Measurements from ENCODE around the gene PITRM1. TPM values are rescaled to one million over a fixed set of nuclear protein-coding genes. Genes with fewer than 3 reads are reported as not detected.
"Not testable (repeated sequence)": the region's sequence is repeated elsewhere in the genome, so short reads cannot be mapped to it uniquely, and the experiment has no call there.

PITRM1 gene
- polyA plus RNA-seq, 1 donor: 57.9 TPM

GRCh38 chr10:3197348-3198003 lies 24.9 kb upstream of the PITRM1 start:
- no peak overlapping the region for H3K27ac ChIP-seq (ENCODE audit: low read length)
- peaks cover 31% of the 10 kb centered on the region for H3K27me3 ChIP-seq (ENCODE audit: control insufficient read depth, insufficient read depth, low read length)
- H3K36me3 ChIP-seq (ENCODE audit: control insufficient read depth, insufficient read depth, low read length): no peaks in the 10 kb centered on the region
- no CpG with 5 or more reads among the region's 27 CpGs for WGBS (ENCODE audit: insufficient coverage, low lambda C conversion rate)
- H3K9me3 ChIP-seq (ENCODE audit: control insufficient read depth, low read depth, low read length): no peaks in the 10 kb centered on the region
- peaks cover 3% of the 10 kb centered on the region for H3K4me1 ChIP-seq (ENCODE audit: control insufficient read depth, insufficient read depth, low read length)
- H3K4me3 ChIP-seq (ENCODE audit: low read length): no peak overlapping the region
- peak; percentile 60 to 62 for DNase-seq

GRCh38 chr10:3196958-3197347 lies 24.4 kb upstream of the PITRM1 start:
- peaks cover 3% of the 10 kb centered on the region for H3K4me1 ChIP-seq (ENCODE audit: control insufficient read depth, insufficient read depth, low read length)
- H3K27me3 ChIP-seq (ENCODE audit: control insufficient read depth, insufficient read depth, low read length): peaks cover 31% of the 10 kb centered on the region
- DNase-seq: no peak
- H3K36me3 ChIP-seq (ENCODE audit: control insufficient read depth, insufficient read depth, low read length): no peaks in the 10 kb centered on the region
- no peak overlapping the region for H3K27ac ChIP-seq (ENCODE audit: low read length)
- H3K4me3 ChIP-seq (ENCODE audit: low read length): no peak overlapping the region
- WGBS (ENCODE audit: insufficient coverage, low lambda C conversion rate): no CpG with 5 or more reads among the region's 12 CpGs
- no peaks in the 10 kb centered on the region for H3K9me3 ChIP-seq (ENCODE audit: control insufficient read depth, low read depth, low read length)

GRCh38 chr10:3196482-3196881 lies 23.9 kb upstream of the PITRM1 start:
- H3K36me3 ChIP-seq (ENCODE audit: control insufficient read depth, insufficient read depth, low read length): no peaks in the 10 kb centered on the region
- H3K27ac ChIP-seq (ENCODE audit: low read length): no peak overlapping the region
- peaks cover 3% of the 10 kb centered on the region for H3K4me1 ChIP-seq (ENCODE audit: control insufficient read depth, insufficient read depth, low read length)
- DNase-seq: no peak
- H3K9me3 ChIP-seq (ENCODE audit: control insufficient read depth, low read depth, low read length): no peaks in the 10 kb centered on the region
- no peak overlapping the region for H3K4me3 ChIP-seq (ENCODE audit: low read length)
- peaks cover 28% of the 10 kb centered on the region for H3K27me3 ChIP-seq (ENCODE audit: control insufficient read depth, insufficient read depth, low read length)
- 100% methylated on average over 1 of the region's 10 CpGs for WGBS (ENCODE audit: insufficient coverage, low lambda C conversion rate)

GRCh38 chr10:3195726-3196125 lies 23.1 kb upstream of the PITRM1 start:
- Histone ChIP-seq H3K9me3 (ENCODE audit: control insufficient read depth, low read depth, low read length) (no peaks in the 10 kb centered on the region), H3K4me1 (ENCODE audit: control insufficient read depth, insufficient read depth, low read length) (peaks cover 3% of the 10 kb centered on the region), H3K27me3 (ENCODE audit: control insufficient read depth, insufficient read depth, low read length) (peaks cover 31% of the 10 kb centered on the region), H3K27ac (ENCODE audit: low read length) (no peak overlapping the region), H3K36me3 (ENCODE audit: control insufficient read depth, insufficient read depth, low read length) (no peaks in the 10 kb centered on the region), H3K4me3 (ENCODE audit: low read length) (no peak overlapping the region)
- DNase-seq: no peak
- WGBS (ENCODE audit: insufficient coverage, low lambda C conversion rate): no CpG with 5 or more reads among the region's 9 CpGs

- Histone ChIP-seq H3K27me3 (ENCODE audit: control insufficient read depth, insufficient read depth, low read length) (peaks cover 31% of the 10 kb centered on the region), H3K27ac (ENCODE audit: low read length) (no peak overlapping the region), H3K4me3 (ENCODE audit: low read length) (no peak overlapping the region), H3K36me3 (ENCODE audit: control insufficient read depth, insufficient read depth, low read length) (no peaks in the 10 kb centered on the region), H3K9me3 (ENCODE audit: control insufficient read depth, low read depth, low read length) (no peaks in the 10 kb centered on the region), H3K4me1 (ENCODE audit: control insufficient read depth, insufficient read depth, low read length) (peaks cover 3% of the 10 kb centered on the region)
- DNase-seq: no peak
- 80% methylated on average over 1 of the region's 11 CpGs for WGBS (ENCODE audit: insufficient coverage, low lambda C conversion rate)
Observed at GRCh38 chr10:3195286-3195685, 22.7 kb upstream of the PITRM1 start.

GRCh38 chr10:3194871-3195270 lies 22.3 kb upstream of the PITRM1 start:
- H3K9me3 ChIP-seq (ENCODE audit: control insufficient read depth, low read depth, low read length): no peaks in the 10 kb centered on the region
- H3K4me3 ChIP-seq (ENCODE audit: low read length): no peak overlapping the region
- DNase-seq: no peak
- no peaks in the 10 kb centered on the region for H3K36me3 ChIP-seq (ENCODE audit: control insufficient read depth, insufficient read depth, low read length)
- peaks cover 28% of the 10 kb centered on the region for H3K27me3 ChIP-seq (ENCODE audit: control insufficient read depth, insufficient read depth, low read length)
- WGBS (ENCODE audit: insufficient coverage, low lambda C conversion rate): no CpG with 5 or more reads among the region's 4 CpGs
- no peak overlapping the region for H3K27ac ChIP-seq (ENCODE audit: low read length)
- peaks cover 3% of the 10 kb centered on the region for H3K4me1 ChIP-seq (ENCODE audit: control insufficient read depth, insufficient read depth, low read length)

GRCh38 chr10:3193751-3194150 lies 21.2 kb upstream of the PITRM1 start:
- Histone ChIP-seq H3K4me3 (ENCODE audit: low read length) (no peak overlapping the region), H3K27me3 (ENCODE audit: control insufficient read depth, insufficient read depth, low read length) (peaks cover 18% of the 10 kb centered on the region), H3K4me1 (ENCODE audit: control insufficient read depth, insufficient read depth, low read length) (peaks cover 3% of the 10 kb centered on the region), H3K27ac (ENCODE audit: low read length) (no peak overlapping the region), H3K36me3 (ENCODE audit: control insufficient read depth, insufficient read depth, low read length) (no peaks in the 10 kb centered on the region), H3K9me3 (ENCODE audit: control insufficient read depth, low read depth, low read length) (no peaks in the 10 kb centered on the region)
- no peak for DNase-seq
- WGBS (ENCODE audit: insufficient coverage, low lambda C conversion rate): no CpG with 5 or more reads among the region's 6 CpGs

GRCh38 chr10:3192856-3193635 lies 20.5 kb upstream of the PITRM1 start:
- no peaks in the 10 kb centered on the region for H3K9me3 ChIP-seq (ENCODE audit: control insufficient read depth, low read depth, low read length)
- WGBS (ENCODE audit: insufficient coverage, low lambda C conversion rate): 0% methylated on average over 1 of the region's 19 CpGs
- no peak overlapping the region for H3K27ac ChIP-seq (ENCODE audit: low read length)
- H3K36me3 ChIP-seq (ENCODE audit: control insufficient read depth, insufficient read depth, low read length): no peaks in the 10 kb centered on the region
- no peak overlapping the region for H3K4me3 ChIP-seq (ENCODE audit: low read length)
- H3K27me3 ChIP-seq (ENCODE audit: control insufficient read depth, insufficient read depth, low read length): peaks cover 11% of the 10 kb centered on the region
- peaks cover 3% of the 10 kb centered on the region for H3K4me1 ChIP-seq (ENCODE audit: control insufficient read depth, insufficient read depth, low read length)
- peak in 1 of 2 donors; percentile 32 for DNase-seq

- no peak for DNase-seq
- Histone ChIP-seq H3K27me3 (ENCODE audit: control insufficient read depth, insufficient read depth, low read length) (peaks cover 10% of the 10 kb centered on the region), H3K36me3 (ENCODE audit: control insufficient read depth, insufficient read depth, low read length) (no peaks in the 10 kb centered on the region), H3K9me3 (ENCODE audit: control insufficient read depth, low read depth, low read length) (no peaks in the 10 kb centered on the region), H3K27ac (ENCODE audit: low read length) (no peak overlapping the region), H3K4me3 (ENCODE audit: low read length) (no peak overlapping the region), H3K4me1 (ENCODE audit: control insufficient read depth, insufficient read depth, low read length) (no peaks in the 10 kb centered on the region)
- WGBS (ENCODE audit: insufficient coverage, low lambda C conversion rate): 71% methylated on average over 1 of the region's 3 CpGs
Observed at GRCh38 chr10:3190817-3191216, 18.2 kb upstream of the PITRM1 start.

- DNase-seq; H3K36me3 ChIP-seq (ENCODE audit: control insufficient read depth, insufficient read depth, low read length); H3K9me3 ChIP-seq (ENCODE audit: control insufficient read depth, low read depth, low read length); H3K4me3 ChIP-seq (ENCODE audit: low read length); H3K4me1 ChIP-seq (ENCODE audit: control insufficient read depth, insufficient read depth, low read length); H3K27ac ChIP-seq (ENCODE audit: low read length): not testable (repeated sequence)
- WGBS (ENCODE audit: insufficient coverage, low lambda C conversion rate): no CpG with 5 or more reads among the region's 3 CpGs
- H3K27me3 ChIP-seq (ENCODE audit: control insufficient read depth, insufficient read depth, low read length): peaks cover 14% of the 10 kb centered on the region
Observed at GRCh38 chr10:3187229-3187628, 14.6 kb upstream of the PITRM1 start.

Data from large intestine (tissue), 3 donors.